Cardiac muscle cell (in vitro differentiated cells and primary cell): ENCODE data around the gene NRG3. TPM values are rescaled to one million over a fixed set of nuclear protein-coding genes. Genes with fewer than 3 reads are reported as not detected.
A peak's percentile ranks its signal among the peaks of the same experiment; 100 is the strongest.

ENCODE experiments used
- DNase-seq, 2 donors: peaks; one replicate each; pipeline versions ENCODE4 v3.0.0 to v3.0.0-alpha.2; 2010 to 2017; ENCODE audit warnings: low read depth in 1 of 2, low spot score in 1 of 2
- H3K27ac ChIP-seq: fragments of 200-600 bp; sonication (generic); 2 replicates; pipeline ENCODE4 v1.5.1; 2016
- H3K27me3 ChIP-seq: fragments of 200-600 bp; sonication (generic); 2 replicates; pipeline ENCODE4 v1.6.0; 2016; ENCODE audit warnings: control low read depth
- H3K36me3 ChIP-seq: fragments of 200-600 bp; sonication (generic); 2 replicates; pipeline ENCODE4 v1.5.1; 2016; ENCODE audit warnings: control low read depth
- H3K4me1 ChIP-seq: fragments of 200-600 bp; sonication (generic); 2 replicates; pipeline ENCODE4 v1.8.1; 2017; ENCODE audit warnings: low read depth, mild to moderate bottlenecking, mixed run types
- H3K4me3 ChIP-seq: fragments of 200-600 bp; sonication (generic); 2 replicates; pipeline ENCODE4 v1.5.1; 2016; ENCODE audit warnings: mild to moderate bottlenecking
- H3K9me3 ChIP-seq: fragments of 200-600 bp; sonication (generic); 2 replicates; pipeline ENCODE4 v1.5.1; 2017; ENCODE audit warnings: low read depth, mild to moderate bottlenecking, control low read depth
- polyA plus RNA-seq: library from polyadenylated mRNA; unstranded; fragments of >200 nt; fragmentation: Nextera tagmentation; extraction: Ambion mirVana; gene quantifications from 2 replicates; pipeline ENCODE4 v1.2.1, GENCODE V29; 2016
- total RNA-seq: library from RNA; depleted of rRNA; stranded (reverse); fragments of >200 nt; gene quantifications from 2 replicates; pipeline ENCODE4 v1.2.3, GENCODE V29; 2016
- TF ChIP-seq, protein P1 (sequence below): IDR thresholded peaks from 2 replicates; pipeline ENCODE4 v1.5.1; 2012; ENCODE audit warnings: low read depth, mild to moderate bottlenecking, low read length

NRG3 gene
- total and polyA plus RNA-seq, 2 experiments from 2014 or later = 0.48 to 0.55 TPM

GRCh38 chr10:82815680-82816079 is 940.7 kb downstream of the NRG3 start:
- H3K27me3 ChIP-seq = no peaks in the 10 kb centered on the region
- TF ChIP-seq, protein P1, sequence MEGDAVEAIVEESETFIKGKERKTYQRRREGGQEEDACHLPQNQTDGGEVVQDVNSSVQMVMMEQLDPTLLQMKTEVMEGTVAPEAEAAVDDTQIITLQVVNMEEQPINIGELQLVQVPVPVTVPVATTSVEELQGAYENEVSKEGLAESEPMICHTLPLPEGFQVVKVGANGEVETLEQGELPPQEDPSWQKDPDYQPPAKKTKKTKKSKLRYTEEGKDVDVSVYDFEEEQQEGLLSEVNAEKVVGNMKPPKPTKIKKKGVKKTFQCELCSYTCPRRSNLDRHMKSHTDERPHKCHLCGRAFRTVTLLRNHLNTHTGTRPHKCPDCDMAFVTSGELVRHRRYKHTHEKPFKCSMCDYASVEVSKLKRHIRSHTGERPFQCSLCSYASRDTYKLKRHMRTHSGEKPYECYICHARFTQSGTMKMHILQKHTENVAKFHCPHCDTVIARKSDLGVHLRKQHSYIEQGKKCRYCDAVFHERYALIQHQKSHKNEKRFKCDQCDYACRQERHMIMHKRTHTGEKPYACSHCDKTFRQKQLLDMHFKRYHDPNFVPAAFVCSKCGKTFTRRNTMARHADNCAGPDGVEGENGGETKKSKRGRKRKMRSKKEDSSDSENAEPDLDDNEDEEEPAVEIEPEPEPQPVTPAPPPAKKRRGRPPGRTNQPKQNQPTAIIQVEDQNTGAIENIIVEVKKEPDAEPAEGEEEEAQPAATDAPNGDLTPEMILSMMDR = no peak
- DNase-seq = no peak
- H3K27ac ChIP-seq = no peak overlapping the region
- H3K4me1 ChIP-seq = no peaks in the 10 kb centered on the region
- no peaks in the 10 kb centered on the region for H3K9me3 ChIP-seq
- no peaks in the 10 kb centered on the region for H3K36me3 ChIP-seq
- H3K4me3 ChIP-seq = no peak overlapping the region

GRCh38 chr10:82817676-82818422 is 942.9 kb downstream of the NRG3 start:
- Histone ChIP-seq H3K36me3 (no peaks in the 10 kb centered on the region), H3K27me3 (no peaks in the 10 kb centered on the region), H3K9me3 (no peaks in the 10 kb centered on the region), H3K27ac (no peak overlapping the region), H3K4me1 (no peaks in the 10 kb centered on the region), H3K4me3 (no peak overlapping the region)
- DNase-seq = no peak
- TF ChIP-seq, protein P1 = no peak

- TF ChIP-seq, protein P1 = no peak
- H3K36me3 ChIP-seq = no peaks in the 10 kb centered on the region
- H3K27ac ChIP-seq = no peak overlapping the region
- no peak for DNase-seq
- no peaks in the 10 kb centered on the region for H3K27me3 ChIP-seq
- H3K9me3 ChIP-seq = no peaks in the 10 kb centered on the region
- no peaks in the 10 kb centered on the region for H3K4me1 ChIP-seq
- H3K4me3 ChIP-seq = no peak overlapping the region
These were observed 946.0 kb downstream of the NRG3 start for GRCh38 chr10:82821043-82821442.

DNA sequence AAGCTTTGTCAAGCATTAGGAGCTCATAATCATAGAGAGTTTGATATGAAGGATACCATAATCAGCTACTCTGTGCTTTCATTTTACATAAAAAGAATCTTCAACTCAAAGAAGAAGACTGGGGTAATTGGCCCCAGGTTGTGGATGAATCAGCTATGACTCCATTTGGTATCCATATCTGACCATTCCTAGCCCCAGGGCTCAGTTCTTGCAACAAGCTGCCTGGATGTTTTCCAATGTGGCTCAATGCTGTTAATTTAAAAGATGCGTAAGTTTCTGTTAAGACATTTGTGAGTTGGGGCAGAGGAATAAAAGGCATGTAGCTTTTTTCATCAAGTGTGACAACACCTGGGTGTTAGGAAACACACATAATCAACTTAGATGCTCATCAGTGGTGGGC is 951.1 kb downstream of the NRG3 start:
- H3K9me3 ChIP-seq = no peaks in the 10 kb centered on the region
- peak in 1 of 2 donors; percentile 59 for DNase-seq
- no peaks in the 10 kb centered on the region for H3K36me3 ChIP-seq
- TF ChIP-seq, protein P1 = no peak
- no peaks in the 10 kb centered on the region for H3K4me1 ChIP-seq
- no peaks in the 10 kb centered on the region for H3K27me3 ChIP-seq
- H3K27ac ChIP-seq = no peak overlapping the region
- H3K4me3 ChIP-seq = no peak overlapping the region

DNA sequence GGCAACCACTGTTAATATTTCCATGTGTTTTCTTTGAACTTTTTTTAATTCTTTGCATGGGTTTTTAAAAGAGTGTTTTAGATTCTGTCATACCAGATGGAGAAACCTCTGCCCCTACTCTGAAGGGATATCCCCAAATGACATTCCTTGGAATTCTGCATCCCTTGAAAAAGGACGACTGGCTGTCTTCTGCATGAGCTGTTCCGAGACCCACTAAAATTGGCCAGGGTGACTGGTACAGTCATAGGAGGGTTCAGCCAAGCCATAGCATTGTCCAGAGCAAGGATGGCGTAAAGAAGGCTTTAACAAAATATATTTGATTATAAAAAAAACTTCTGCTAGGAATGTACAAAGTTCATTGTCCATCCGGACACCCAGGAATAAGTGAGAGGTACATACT is 952.9 kb downstream of the NRG3 start:
- Histone ChIP-seq H3K27ac (no peak overlapping the region), H3K27me3 (no peaks in the 10 kb centered on the region), H3K9me3 (no peaks in the 10 kb centered on the region), H3K4me1 (no peaks in the 10 kb centered on the region), H3K36me3 (no peaks in the 10 kb centered on the region), H3K4me3 (no peak overlapping the region)
- DNase-seq = no peak
- TF ChIP-seq, protein P1 = no peak
